SU-DHL-6 (cell line): ENCODE measurements around the gene IAPP.

Experiments
- CTCF ChIP-seq: fragments of 200-600 bp; sonication (generic); IDR thresholded peaks from one replicate; pipeline ENCODE4 v1.5.1; 2017; ENCODE audit warnings: antibody characterized with exemption, mild to moderate bottlenecking, low read length, moderate library complexity; ENCODE audit not compliant: insufficient read depth, poor library complexity, severe bottlenecking
- EZH2phosphoT487 ChIP-seq: fragments of 200-600 bp; sonication (generic), shearing (Covaris generic); conservative IDR thresholded peaks from 2 replicates; pipeline ENCODE4 v1.6.1; 2018; ENCODE audit warnings: mild to moderate bottlenecking, antibody characterized with exemption, low read length, moderate library complexity, mixed read lengths

GRCh38 chr12:21337453-21337852 is 35.2 kb upstream of the IAPP start:
- TF ChIP-seq CTCF (no peak), EZH2phosphoT487 (no peak)
